Pancreas (tissue), 10 donors: Measurements from ENCODE around the gene FXYD2. TPM values are rescaled to one million over a fixed set of nuclear protein-coding genes. Genes with fewer than 3 reads are reported as not detected.

Experiments used
- ATAC-seq, 4 donors: fragments of 200-7000 bp; cut with Tn5 transposase; one replicate each; pipeline versions ENCODE4 v1.8.0 to v1.9.1; 2020; ENCODE audit warnings: mild to moderate bottlenecking in 4 of 4, moderate library complexity in 4 of 4
- DNase-seq, 6 donors: peaks; one replicate each; pipeline ENCODE4 v3.0.0-alpha.2; 2020
- FAIRE-seq: peaks from 2 replicates; lab custom pipeline; 2012; peaks lifted over from hg19 to GRCh38; lab: Jason Lieb, UNC
- H3K27ac ChIP-seq, 4 donors: fragments of 200-600 bp; sonication (generic); 1 replicate in 3 of 4; 2 replicates in 1 of 4; pipeline versions ENCODE4 v1.5.0 to v1.8.0; 2020
- H3K27me3 ChIP-seq, 4 donors: fragments of 200-600 bp; one replicate each; pipeline ENCODE4 v1.8.0; 2021
- H3K36me3 ChIP-seq, 3 donors: fragments of 200-600 bp; sonication (generic) in 1 of 3; one replicate each; pipeline versions ENCODE4 v1.5.0 to v1.8.0; 2020 to 2021
- H3K4me1 ChIP-seq, 3 donors: fragments of 200-600 bp; one replicate each; pipeline ENCODE4 v1.8.0; 2021
- H3K4me3 ChIP-seq, 4 donors: fragments of 200-600 bp; sonication (generic) in 2 of 4; one replicate each; pipeline versions ENCODE4 v1.5.0 to v1.8.0; 2020 to 2021
- H3K9me3 ChIP-seq, 4 donors: fragments of 200-600 bp; one replicate each; pipeline ENCODE4 v1.8.0; 2021
- CTCF ChIP-seq, 4 donors: fragments of 200-600 bp; sonication (generic) in 3 of 4; IDR thresholded peaks; one replicate each; pipeline versions ENCODE4 v1.5.0 to v1.8.0; 2021; ENCODE audit warnings: antibody characterized with exemption in 4 of 4
- WGBS, 2 donors: extraction: QIAGEN DNeasy Blood & Tissue Kit; methylation state at CpG; one replicate each; pipeline ENCODE4 v1.1.7; 2013; 5-methylcytosine and 5-hydroxymethylcytosine counted together
- intact Hi-C, 3 donors: fragments of 100-400 bp; cut with DNase I; formaldehyde crosslinking; loops; one replicate each; pipeline versions ENCODE4 v1.11.1 to v1.14.2; 2022
- polyA plus RNA-seq, 2 donors: library from polyadenylated mRNA; stranded (reverse); fragments of 200-250 nt; gene quantifications; one replicate each; pipeline ENCODE4 v1.2.3, GENCODE V29; 2013
- total RNA-seq, 6 donors: library from RNA; stranded (reverse); fragmentation: NEBNext Ultra II Directional in 4 of 6; extraction: Animal tissue kit (Norgen Biotek cat#: 25700) in 4 of 6; gene quantifications; one replicate each; pipeline versions ENCODE4 v1.2.1 to v1.2.4, GENCODE V29; 2021 to 2023
- donor health status: healthy with polysubstance abuse.
- donor health status: DM: no; HTN: no; CAD: no; lungs with moderate emphysema.
- donor health status: DM: no; HTN: no; CAD: no.
- donor health status: control.
- donor health status: control.
- donor health status: Bipolar disorder and iron deficiency.
- donor health status: DM: yes; HTN: yes; CAD: no.
- donor health status: DM: no; HTN: no; CAD: no.
- donor health status: DM: no; HTN: no; CAD: no.
- donor health status: DM: yes; HTN: yes; CAD: no.

Gene FXYD2
- total and polyA plus RNA-seq, 8 donors = 220 to 2,509 (median 342) TPM

- WGBS, 2 donors = 10 to 11% methylated on average over 19 of the region's 19 CpGs
- intact Hi-C loops = no loop called here
- TF ChIP-seq CTCF (IDR thresholded peaks at IDR 0.05) = peak; percentile 99 to 100 (median 100)
- ATAC-seq (peak; percentile 47 to 72 (median 61)), DNase-seq (peak; percentile 66 to 94 (median 82)), FAIRE-seq (no peak)
- Histone ChIP-seq H3K27ac (peak overlapping the region; percentile 64 to 91 (median 82)), H3K36me3 (no peaks in the 10 kb centered on the region), H3K27me3 (no peaks in the 10 kb centered on the region), H3K9me3 (no peaks in the 10 kb centered on the region), H3K4me1 (peaks cover 14 to 35% (median 29%) of the 10 kb centered on the region in 3 donors), H3K4me3 (no peak overlapping the region)
Measured at GRCh38 chr11:117817368-117818040, 7.0 kb downstream of the FXYD2 start.

DNA sequence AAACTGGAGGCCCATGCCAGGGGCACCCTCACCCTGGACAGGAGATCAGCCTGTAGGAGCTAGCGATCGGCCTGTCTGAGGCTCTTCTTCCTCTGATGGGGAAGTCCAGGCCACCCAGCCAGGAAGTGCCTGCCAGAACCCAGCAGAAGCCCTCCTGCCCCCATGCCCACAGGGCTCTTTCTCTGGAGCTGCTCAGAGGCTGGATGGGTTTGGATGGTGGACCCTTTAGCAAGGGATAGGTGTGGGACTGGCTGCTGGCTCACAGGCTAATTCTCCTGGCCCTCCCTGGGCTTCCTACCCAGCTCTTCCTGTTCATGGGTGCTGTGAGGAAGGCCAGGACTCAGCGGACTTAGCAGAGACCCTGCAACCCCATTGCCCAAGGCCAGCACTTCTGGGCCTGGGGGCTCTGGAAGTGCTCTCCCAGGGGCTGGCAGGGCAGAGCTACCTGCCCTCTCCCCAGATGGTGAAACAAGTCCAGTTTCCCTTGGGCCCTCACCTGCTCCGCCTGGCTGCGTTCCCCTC lies 7.6 kb downstream of the FXYD2 start:
- DNase-seq (no peak), FAIRE-seq (no peak), ATAC-seq (peak in 3 of 4 donors; percentile 0 to 7 (median 3))
- H3K4me1 ChIP-seq = peaks cover 14 to 35% (median 29%) of the 10 kb centered on the region in 3 donors
- H3K27ac ChIP-seq = peak overlapping the region; percentile 64 to 91 (median 82)
- H3K4me3 ChIP-seq = no peak overlapping the region
- WGBS, 2 donors = 65 to 69% methylated on average over 5 of the region's 5 CpGs
- H3K36me3 ChIP-seq = no peaks in the 10 kb centered on the region
- no peaks in the 10 kb centered on the region for H3K27me3 ChIP-seq
- intact Hi-C loops = no loop called here
- TF ChIP-seq CTCF (IDR thresholded peaks at IDR 0.05) = no peak
- H3K9me3 ChIP-seq = no peaks in the 10 kb centered on the region

DNA sequence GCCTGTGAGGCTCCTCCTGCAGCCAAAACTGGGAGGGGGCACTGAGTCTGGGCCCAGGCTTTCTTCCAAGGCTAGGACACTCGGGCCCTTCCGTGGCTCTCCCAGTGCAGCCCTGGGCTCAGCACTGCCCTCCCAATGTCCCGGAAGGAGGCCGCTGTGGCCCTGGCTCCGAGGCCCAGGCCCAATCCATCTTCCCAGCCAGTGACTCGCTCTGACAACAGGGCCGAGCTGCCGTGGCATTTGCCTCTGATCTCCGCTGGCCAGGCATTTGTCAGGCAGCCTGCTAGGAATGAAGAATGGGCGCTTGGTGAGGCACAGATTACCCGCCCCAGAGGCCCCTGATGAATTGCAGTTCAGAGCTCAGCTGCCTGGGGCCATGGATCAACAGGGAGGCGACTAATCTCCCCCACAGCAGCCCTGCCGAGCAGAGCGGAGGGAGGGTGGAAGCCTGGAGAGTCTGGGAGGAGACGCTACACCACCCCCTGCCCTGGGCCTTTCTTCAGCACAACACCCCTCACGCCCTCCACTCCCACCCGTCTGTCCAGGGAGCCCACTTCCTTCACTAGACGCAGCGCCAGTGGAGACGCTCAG lies 8.3 kb downstream of the FXYD2 start:
- Histone ChIP-seq H3K27me3 (no peaks in the 10 kb centered on the region), H3K9me3 (no peaks in the 10 kb centered on the region), H3K36me3 (no peaks in the 10 kb centered on the region), H3K27ac (peak overlapping the region; percentile 64 to 91 (median 82)), H3K4me1 (peaks cover 14 to 35% (median 29%) of the 10 kb centered on the region in 3 donors), H3K4me3 (no peak overlapping the region)
- intact Hi-C loops = no loop called here
- WGBS, 2 donors = 66 to 67% methylated on average over 20 of the region's 20 CpGs
- peak; percentile 13 to 59 (median 38) for ATAC-seq
- peak in 5 of 6 donors; percentile 59 to 90 (median 73) for DNase-seq
- FAIRE-seq = no peak
- TF ChIP-seq CTCF (IDR thresholded peaks at IDR 0.05) = no peak

GRCh38 chr11:117815262-117815803 lies 9.2 kb downstream of the FXYD2 start:
- H3K27me3 ChIP-seq = no peaks in the 10 kb centered on the region
- FAIRE-seq (no peak), ATAC-seq (peak in 3 of 4 donors; percentile 3 to 46 (median 28)), DNase-seq (peak in 3 of 6 donors; percentile 46 to 54 (median 53))
- no peak overlapping the region for H3K4me3 ChIP-seq
- H3K27ac ChIP-seq = peak overlapping the region; percentile 64 to 91 (median 82)
- 29 to 31% methylated on average over 7 of the region's 7 CpGs for WGBS, 2 donors
- intact Hi-C loops = no loop called here
- no peaks in the 10 kb centered on the region for H3K9me3 ChIP-seq
- H3K36me3 ChIP-seq = no peaks in the 10 kb centered on the region
- TF ChIP-seq CTCF (IDR thresholded peaks at IDR 0.05) = no peak
- H3K4me1 ChIP-seq = peaks cover 14 to 35% (median 29%) of the 10 kb centered on the region in 3 donors
